Measurements from ENCODE around the gene CALD1.

Gene CALD1

GRCh38 chr7:135001390-135002165 lies 222.1 kb downstream of the CALD1 start:
- in situ Hi-C loops (cut with HindIII; ENCODE audit: low sequenced_read_pairs) = no loop called here
- no peak overlapping the region for H3K4me3 ChIP-seq (ENCODE audit: low read depth, low read length)
- no peak for DNase-seq (ENCODE audit: low read depth, low spot score)
- TF ChIP-seq, protein P1, sequence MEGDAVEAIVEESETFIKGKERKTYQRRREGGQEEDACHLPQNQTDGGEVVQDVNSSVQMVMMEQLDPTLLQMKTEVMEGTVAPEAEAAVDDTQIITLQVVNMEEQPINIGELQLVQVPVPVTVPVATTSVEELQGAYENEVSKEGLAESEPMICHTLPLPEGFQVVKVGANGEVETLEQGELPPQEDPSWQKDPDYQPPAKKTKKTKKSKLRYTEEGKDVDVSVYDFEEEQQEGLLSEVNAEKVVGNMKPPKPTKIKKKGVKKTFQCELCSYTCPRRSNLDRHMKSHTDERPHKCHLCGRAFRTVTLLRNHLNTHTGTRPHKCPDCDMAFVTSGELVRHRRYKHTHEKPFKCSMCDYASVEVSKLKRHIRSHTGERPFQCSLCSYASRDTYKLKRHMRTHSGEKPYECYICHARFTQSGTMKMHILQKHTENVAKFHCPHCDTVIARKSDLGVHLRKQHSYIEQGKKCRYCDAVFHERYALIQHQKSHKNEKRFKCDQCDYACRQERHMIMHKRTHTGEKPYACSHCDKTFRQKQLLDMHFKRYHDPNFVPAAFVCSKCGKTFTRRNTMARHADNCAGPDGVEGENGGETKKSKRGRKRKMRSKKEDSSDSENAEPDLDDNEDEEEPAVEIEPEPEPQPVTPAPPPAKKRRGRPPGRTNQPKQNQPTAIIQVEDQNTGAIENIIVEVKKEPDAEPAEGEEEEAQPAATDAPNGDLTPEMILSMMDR (IDR thresholded peaks at IDR 0.05; ENCODE audit: low read depth, low read length) = no peak

GRCh38 chr7:135012229-135012628 lies 232.8 kb downstream of the CALD1 start:
- DNase-seq (ENCODE audit: low read depth, low spot score) = no peak
- TF ChIP-seq, protein P1 (IDR thresholded peaks at IDR 0.05; ENCODE audit: low read depth, low read length) = no peak
- in situ Hi-C loops (cut with HindIII; ENCODE audit: low sequenced_read_pairs) = no loop called here
- no peak overlapping the region for H3K4me3 ChIP-seq (ENCODE audit: low read depth, low read length)

All from astrocyte of the spinal cord (primary cell).